HG02938 (cell line): ENCODE data around the gene FAM107A.
"Not testable (repeated sequence)": the region's sequence is repeated elsewhere in the genome, so short reads cannot be mapped to it uniquely, and the experiment has no call there.

Experiments
- ATAC-seq: cut with Tn5 transposase; IDR thresholded peaks from one replicate; pipeline ENCODE4 v1.9.1; 2021; ENCODE audit warnings: mild to moderate bottlenecking, moderate library complexity; ENCODE audit not compliant: unreplicated experiment

FAM107A gene

DNA sequence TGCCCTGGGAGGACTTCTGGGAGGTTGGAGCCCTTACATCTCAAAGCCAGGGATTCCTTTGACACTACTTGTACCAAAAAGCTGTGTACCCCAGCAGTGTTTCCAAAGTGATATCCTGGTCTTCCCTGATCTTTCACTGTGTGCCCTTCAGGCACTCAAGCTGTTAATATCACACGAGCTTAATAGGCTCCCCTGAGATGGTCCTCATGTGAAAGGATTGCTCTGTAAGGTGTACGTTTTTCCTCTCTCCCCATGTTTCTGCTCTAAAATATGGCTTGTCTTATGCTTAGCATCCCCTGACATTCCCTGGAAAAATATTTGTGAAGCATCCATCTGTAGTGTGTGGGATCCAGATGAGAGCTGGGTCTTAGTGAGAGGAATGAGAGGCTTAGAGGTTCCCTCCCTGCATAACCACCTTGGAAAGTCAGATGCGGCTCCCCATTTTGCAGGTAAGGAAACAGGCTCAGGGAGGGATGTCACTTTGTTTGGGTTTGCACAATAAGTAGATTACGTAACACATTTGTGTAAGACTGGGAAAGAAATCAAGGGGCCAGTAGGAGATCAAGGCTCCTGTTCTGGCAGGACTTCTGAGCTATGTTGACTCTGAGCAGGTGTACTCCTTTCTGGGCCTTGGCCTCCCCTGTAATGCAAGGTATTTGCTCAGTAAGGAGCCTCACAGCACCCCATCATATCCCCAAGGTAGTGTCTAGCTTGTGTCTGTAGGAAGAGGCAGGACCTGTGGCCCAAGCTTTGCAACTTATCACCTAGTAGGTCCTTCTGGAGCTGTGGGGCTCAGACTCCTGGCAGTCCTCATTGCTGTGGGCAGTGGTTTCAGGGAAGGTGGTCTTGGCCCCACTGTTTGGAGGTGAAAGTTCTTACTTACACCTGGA is 39.5 kb downstream of the FAM107A start:
- no peak for ATAC-seq

DNA sequence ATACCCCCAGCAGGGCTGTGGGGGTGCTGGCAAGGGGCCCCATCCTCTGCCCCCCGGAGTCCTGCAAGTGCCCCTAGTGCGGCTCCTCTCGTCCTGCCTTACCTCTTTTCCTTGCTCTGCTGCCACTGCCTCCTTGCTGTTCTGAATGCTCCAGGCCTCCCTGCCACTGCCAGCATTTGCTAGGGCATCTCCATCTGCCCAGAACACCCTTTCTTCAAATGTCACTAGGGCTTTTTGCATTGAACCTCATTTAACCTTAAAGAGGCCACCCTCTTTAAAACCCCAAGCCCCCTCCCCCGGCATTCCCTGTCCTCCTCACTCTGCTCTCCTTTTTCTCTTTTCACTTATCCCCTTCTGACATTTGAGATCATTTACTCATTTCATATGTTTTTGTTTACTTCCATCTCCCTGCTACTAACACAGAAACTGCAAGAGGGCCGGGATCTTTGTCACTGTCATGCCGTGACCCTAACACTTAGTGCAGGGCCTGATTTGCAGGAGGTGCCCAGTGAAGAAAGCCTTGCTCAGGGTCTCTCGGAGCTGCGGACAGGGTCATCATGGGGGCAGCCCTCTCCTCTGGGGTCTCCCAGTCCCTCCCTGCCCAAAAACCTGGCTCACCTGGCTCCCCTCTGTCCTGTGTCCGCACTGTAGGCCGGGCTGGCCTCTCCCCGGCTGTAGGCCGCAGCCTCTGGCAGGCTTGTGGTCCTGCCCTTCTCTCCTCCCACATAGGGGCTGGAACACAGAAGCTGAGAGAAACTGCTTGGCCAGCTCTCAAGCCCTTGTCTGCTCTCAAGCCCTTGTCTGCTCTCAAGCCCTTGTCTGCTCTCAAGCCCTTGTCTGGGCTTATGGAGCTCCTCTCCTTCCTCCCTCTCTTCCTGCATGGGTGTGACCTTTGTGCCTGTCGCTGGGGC is 40.4 kb downstream of the FAM107A start, which contains the start of gene ACOX2:
TSS of gene ACOX2 (minus strand) at position 690 of the 911 bp plus-strand sequence. CDS start 2,084 bp downstream, outside the sequence.
- ATAC-seq = no peak

DNA sequence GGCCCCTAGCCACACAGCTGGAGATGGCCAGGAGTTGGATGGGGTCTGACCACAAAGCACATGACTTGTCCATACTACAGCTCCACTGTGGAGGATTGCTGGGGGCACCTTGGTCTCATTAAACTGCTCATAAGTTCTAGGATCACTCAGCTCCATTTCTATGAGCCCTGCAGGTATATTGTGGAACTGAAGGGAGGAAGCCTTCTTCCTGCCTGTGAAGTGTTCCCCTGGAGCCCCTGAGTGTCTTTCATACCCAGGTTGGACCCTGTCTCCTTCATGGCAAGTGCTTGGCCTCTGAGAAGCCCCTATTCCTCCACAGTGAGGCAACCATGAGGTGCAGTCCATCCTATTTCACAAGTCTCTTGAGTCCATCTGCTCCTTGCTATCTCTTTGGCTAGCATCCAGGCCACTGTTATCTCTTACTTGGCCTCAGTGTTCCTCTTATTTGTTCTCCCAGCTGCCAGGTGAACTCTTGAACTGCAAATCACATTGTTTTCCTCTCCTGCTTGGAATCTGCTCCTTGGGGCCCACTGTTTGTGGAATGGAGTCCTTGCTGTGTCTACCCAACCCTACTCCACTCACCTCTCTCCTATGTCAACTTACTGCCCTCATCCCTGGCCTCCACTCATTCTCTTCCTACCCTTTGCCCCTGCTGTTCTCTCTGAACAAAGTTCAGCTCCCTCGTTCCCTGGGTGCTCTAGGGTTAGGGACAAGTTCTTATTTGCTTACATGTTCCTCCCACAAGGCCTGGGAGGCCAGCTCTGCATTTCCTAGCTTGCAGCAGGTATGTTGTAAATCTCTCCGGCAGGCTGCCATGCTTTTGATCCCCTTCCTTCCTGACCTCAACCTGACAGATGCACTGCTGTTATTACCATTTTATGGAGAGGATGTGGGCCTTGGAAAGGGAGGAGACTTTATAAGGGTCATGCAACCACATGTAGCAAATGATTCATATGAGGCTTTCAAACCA is 41.4 kb downstream of the FAM107A start:
- no peak for ATAC-seq

DNA sequence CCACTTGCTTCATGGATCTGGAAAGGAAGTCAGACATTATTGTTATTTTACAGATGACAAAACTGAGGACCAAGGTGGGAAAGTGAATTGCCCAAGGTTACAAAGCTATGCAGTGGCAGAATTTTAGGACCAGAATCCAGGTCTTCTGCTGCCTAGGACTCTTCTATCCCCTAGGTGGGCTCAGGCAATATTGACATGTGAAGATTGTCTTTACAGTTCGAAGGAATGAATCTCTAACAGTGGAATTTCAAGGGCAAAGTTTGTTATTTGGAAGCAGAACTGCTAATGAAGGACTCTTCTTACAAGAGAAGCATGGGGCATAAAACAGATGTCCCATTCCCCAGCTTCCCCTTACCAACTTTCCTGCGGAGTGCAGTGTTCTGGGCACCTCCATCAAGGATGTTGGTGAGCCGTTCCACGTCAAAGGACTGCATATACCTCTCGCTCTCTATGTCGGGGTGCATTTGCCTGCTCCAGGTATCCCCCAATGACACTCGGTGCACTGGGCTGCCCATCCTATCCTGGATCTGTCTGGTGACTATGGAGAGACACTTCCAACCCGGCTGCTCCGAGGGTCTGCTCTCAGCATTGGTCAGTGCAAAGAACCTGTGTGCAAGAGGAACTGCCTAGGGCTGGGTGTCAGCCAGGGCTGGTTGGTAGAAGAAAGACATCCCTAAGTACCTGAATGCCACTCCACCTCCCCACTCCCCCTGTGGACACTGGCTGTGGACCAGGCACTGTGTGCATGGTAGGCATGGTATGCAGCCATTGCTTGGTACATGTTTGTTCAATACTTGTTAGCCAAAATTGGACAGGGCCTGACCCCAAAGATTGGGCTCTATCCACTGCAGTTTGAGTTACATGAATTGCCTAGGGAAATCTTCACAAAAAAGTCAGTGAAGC is 42.3 kb downstream of the FAM107A start:
- ATAC-seq = no peak

DNA sequence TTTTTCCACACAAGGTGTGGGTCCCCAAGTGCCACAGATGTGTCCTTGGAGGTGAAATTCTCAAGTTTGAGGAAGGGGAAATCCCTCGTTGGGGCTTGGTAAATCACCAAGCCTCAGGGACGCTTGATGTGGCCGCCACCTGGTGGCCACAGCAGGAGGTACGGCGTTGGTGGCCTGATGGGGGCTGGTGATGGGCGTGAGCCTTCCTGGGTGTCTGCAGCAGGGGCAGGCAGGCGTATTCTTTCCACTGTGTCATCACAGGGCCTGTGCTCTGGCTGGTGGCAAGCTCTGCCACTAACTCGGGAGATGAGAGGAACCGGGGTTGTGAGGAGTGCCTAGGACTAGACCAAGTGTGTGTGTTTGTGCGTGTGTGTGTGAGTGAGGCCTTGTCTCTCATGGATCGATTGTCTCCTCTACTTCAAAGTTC is 44.4 kb downstream of the FAM107A start:
- ATAC-seq = peak; percentile 83

DNA sequence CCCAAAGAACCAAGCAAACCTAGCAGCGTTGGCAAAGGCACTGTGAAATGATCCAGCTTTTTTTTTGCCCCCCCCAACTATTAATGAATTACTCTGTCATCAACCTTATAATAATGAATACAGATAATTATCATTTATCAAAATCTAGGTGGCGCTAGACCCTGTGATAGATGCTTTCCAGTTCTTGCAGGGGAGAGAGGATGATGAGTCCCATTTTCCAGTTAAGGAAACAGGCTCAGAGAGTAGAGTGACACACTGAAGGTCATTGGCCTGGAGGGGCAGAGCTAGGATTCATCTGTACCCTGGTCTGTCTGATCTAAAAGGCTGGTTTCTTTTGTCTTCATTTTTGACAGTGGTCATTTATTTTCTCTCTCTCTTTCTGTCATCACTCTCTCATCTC is 45.2 kb downstream of the FAM107A start:
- no peak for ATAC-seq

DNA sequence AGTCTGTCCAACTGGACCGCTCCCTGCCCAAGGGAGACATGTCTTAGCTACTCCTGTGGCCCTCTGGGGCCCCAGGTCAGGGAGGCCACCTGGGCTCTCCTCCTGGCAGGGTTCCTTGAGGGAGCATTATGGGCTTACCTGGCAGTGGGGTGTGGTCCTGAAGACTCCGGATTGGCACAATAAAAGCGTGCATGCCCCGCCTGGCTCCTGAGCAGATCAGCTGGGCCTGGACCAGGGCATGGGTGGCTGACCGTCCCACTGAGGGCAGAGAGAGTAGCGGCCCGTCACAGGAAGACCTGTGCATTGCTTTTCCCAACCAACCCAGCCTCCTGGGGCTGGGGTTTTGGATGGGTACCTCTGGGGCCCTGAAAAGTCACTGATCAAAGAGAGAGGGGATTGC is 45.6 kb downstream of the FAM107A start:
- ATAC-seq = no peak

DNA sequence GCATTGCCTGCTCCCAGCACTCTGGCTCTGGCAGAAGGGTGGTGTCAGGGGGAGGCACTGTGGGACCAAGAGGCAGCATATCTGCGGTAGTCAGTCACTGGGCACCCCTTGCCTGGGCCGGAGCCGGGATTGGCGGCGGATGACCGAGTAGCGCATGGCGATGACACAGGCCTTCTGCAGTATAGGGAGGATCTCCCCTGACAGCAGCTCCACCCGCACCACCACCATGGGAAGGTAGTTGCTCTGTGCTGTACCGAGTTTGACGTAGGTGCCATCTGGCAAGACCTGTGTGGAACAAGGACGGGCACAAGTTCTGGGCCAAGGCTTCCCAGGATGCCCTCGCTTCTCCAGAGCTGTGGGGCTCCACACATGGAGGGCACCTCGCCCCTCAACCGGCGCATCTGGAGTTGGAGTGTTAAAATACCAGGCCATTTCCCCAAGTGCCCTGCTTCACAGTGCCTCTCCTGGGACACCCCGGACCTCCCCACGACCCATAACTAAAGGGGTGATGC is 46.8 kb downstream of the FAM107A start:
- ATAC-seq = no peak

DNA sequence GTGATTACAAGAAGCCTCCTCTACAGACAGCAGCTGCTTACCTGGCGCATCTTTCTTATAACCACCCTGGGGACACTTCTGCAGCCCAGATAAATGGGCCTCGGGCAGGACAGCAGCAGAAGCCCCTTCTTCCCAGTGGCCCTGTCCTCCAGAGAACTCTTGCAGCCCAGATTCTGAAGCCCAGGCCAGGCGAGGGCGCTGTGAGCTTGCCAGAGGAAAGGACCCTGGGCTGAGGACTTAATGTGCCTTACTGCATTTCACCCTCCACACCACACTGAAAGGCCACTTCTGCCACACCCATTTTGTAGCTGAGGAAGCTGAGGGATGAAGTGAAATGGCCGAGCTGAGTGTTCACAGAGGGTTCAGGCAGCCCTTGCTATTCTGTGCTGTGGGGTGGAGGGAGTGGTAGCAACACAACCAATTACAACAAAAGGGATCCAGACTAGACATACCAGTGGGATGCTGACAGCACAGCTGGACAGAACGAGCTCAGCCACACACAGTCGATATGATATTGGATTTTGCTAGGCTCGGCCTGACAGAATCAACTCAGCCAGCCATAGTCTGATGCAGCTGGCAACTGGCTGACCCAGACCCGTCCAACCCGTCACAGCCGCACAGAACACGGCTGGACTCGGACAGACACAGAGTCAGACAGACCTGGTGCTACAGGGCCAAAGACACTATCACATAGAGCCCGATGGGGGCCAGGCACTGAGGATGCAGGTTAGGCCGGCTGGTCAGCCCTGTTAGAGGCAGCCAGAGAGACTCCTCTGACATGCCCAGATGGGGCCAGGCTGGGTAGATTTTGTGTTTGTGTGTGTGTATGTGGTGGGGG is 47.5 kb downstream of the FAM107A start:
- ATAC-seq = no peak

DNA sequence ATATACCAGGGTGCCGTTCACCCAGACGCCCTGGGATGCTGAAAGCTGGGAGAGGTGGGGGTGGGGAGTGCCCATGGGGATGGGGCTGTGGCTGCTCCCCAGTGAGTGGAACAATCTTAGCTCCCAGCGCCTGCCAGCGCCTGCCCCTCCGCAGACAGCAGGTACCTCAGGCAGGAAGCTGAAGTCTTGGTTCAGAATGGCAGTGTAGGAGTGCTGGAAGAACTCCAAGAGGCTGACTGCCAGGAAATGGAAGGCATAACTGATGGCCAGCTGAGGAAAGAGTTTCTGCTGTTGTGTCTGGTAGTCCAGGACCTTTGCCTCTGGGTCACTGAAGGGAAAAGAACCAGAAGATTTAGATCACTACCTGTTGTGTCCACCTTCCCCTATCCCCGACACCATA is 48.6 kb downstream of the FAM107A start:
- no peak for ATAC-seq

DNA sequence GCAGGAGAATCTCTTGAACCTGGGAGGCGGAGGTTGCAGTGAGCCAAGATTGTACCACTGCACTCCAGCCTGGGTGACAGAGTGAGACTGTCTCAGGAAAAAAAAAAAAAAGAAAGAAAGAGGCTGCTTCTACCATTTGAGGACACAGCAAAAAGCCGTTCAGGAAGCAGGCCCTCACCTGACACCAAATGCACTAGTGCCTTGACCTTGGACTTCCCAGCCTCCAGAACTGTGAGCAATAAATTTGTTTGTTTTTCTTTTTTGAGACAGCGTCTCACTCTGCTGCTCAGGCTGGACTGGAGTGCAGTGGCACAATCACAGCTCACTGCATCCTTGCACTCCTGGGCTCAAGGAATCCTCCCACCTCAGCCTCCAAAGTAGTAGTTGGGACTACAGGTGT is 49.8 kb downstream of the FAM107A start:
- not testable (repeated sequence) for ATAC-seq

DNA sequence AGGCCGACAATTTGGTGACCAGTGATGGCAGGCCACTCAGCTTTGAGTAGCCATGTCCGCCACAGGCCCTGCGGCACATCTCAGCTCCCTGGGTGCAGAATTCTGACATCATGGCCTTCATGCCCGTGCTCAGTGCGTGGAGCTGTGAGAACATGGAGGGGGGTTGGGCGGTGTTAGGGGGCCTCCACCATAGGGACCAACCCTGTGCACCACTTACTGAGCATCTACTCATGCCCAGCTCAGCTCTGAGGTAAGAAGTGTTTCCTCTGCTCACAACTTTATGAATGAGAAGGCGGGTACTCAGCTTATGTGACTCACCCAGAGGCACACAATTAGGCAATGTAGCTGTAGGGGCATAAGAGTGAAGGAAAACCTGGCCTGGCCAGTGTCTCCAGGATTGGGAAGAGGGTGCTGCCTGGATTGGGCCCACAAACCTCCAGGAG is 50.7 kb downstream of the FAM107A start:
- no peak for ATAC-seq

DNA sequence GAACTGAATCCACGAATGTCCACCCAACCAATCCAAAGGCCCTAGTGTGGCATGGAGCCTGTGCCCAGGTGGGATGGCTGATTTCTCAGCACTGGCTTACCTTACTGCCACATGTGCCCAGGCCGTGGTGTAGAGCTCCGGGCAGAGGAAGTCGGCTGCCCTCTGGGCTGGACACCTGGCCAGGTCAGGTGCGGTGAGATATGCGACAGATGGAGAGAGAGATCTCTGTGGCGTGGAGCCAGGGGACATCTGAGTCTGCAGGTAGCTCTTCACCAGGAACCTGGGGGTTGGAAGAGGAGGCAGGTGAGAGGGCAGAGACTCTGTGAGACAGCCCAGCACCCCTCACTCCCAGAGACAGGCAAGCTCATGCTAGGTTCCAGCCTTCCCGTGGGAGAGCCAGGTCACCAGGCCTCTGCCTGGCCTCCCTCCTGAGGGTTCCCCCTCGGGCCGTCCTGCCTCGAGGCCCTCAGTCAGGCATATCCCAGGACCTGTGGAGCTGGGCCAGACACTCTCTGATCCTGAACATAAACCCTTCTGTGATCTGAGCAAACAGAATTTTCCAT is 52.8 kb downstream of the FAM107A start:
- ATAC-seq = no peak

DNA sequence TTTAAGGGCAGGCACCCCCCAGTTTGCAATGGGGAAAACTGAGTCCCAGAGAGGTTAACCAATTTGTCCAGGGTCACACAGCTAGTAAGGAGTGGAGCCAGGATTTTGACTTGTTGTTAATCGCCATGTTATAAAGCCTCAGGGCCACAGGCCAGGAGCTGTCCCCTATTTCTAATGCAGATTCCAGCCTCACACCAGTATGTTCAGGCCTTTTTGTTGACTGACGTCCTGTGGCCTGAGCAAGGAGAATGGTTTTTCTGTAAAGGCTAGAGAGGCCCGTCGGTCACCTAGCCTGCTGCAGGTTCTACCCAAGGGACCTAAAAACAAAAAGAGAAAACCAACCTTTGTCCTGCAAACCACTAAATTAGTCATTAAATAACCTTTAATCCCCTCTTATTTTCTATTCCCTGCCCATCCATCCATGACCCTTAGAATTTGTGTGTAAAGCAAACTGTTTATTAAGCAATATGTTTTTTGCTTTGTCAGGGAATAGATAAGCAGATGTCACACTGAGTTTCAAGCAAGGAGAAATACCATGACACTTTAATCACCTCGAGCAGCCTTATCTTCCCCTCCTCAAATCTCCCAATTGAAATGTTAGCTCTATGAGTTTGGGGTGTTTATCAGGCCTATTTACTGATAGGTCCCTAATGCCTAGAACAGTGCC is 54.3 kb downstream of the FAM107A start:
- no peak for ATAC-seq

DNA sequence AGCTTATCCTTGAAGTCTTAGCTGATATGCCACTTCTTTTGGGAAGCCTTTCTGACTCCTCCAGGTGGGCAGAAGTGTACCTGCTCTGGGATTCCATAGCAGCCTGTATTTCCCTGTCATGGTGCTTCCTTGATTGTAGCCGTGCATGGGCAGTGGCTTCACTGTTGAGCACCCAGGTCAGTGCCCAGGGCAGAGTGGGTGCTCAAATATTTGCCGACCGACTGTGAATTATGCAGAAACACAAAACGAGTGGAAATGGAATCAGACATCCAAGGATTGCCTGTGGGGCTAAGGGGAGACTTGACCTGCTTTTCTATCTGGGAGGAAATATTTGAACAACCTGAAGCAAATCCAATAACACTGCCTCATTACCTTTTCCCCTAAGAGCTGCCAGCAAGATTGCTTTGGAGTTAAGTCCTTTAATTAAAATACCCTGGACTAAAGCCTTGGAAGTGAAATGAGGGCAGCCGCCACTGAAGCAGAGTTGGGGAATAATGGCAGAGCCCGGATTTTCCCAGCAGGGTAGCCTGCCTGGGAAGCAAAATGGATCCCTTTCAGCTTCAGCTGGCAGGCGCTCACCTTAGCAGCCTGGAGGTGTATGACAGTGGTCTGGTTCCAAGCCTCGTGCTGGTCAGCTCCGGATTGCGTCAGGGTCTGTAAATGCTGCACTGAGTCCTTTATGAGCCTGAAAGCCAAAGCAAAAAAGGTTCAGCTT is 55.1 kb downstream of the FAM107A start:
- ATAC-seq = no peak

DNA sequence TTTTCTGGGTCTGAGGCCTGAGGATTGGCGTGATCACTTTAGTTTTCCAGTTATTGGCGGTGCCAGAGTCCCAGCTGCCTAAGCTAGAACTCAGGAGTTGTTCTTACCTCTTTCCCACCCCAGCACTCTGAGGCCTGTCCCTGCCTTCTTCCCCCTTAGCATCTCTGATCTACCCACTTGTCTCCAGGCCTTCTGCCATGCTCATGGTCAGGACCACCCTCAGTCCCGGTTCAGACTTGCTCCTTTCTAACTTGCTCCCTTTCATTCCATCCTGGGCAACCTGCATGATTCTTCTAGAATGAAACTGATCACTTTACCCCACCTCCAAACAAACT is 55.9 kb downstream of the FAM107A start:
- ATAC-seq = no peak
